Rectal smooth muscle tissue (tissue), 1 donor: Measurements from ENCODE around the gene SBK3.

ENCODE experiments used
- H3K27ac ChIP-seq: one replicate; pipeline ENCODE4 v1.7.0; 2013; ENCODE audit warnings: low read depth, low read length, inconsistent platforms
- H3K27me3 ChIP-seq: one replicate; pipeline ENCODE4 v1.7.0; 2013; ENCODE audit warnings: low read length; ENCODE audit not compliant: control insufficient read depth, insufficient read depth
- H3K36me3 ChIP-seq: one replicate; pipeline ENCODE4 v1.7.0; 2013; ENCODE audit warnings: low read length; ENCODE audit not compliant: control insufficient read depth, insufficient read depth
- H3K4me1 ChIP-seq: one replicate; pipeline ENCODE4 v1.7.0; 2013; ENCODE audit warnings: low read length; ENCODE audit not compliant: control insufficient read depth, insufficient read depth
- H3K4me3 ChIP-seq: one replicate; pipeline ENCODE4 v1.7.0; 2013; ENCODE audit warnings: low read length
- H3K9ac ChIP-seq: one replicate; pipeline ENCODE4 v1.7.0; 2013; ENCODE audit warnings: low read length

The SBK3 gene

DNA sequence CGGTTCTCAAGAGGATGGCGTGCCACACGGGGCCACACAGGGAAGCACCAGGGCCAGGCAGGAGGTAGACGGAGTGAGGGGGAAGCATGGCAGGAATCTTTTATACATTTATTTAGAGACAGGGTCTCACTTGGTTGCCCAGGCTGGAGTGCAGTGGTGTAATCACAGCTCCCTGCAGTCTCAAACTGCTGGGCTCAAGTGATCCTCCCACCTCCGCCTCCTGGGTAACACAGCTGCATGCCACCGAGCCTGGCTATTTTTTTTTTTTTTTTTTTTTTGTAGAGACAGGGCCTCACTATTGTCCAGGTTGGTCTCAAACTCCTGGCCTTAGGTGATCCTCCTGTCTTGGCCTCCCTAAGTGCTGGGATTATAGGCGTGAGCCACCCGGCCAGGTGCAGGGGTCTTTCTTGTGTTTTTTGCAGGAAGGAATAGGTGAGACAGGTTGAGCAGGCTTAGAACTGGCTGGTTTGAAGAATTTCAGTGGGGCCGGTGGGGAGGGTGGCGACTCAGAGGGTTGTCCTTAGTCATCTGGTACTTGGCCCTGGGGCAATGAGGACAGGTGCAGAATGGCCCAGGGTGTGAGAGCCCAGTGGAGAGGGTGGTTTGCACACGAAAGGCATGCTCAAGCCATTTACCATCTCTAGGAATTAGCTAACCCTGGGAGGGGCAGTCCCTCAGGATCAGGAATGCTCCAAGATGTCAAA lies 49.5 kb downstream of the SBK3 start:
- Histone ChIP-seq H3K9ac (no peak overlapping the region), H3K27me3 (no peaks in the 10 kb centered on the region), H3K4me3 (no peak overlapping the region), H3K27ac (no peak overlapping the region), H3K36me3 (no peaks in the 10 kb centered on the region), H3K4me1 (peaks cover 19% of the 10 kb centered on the region)

DNA sequence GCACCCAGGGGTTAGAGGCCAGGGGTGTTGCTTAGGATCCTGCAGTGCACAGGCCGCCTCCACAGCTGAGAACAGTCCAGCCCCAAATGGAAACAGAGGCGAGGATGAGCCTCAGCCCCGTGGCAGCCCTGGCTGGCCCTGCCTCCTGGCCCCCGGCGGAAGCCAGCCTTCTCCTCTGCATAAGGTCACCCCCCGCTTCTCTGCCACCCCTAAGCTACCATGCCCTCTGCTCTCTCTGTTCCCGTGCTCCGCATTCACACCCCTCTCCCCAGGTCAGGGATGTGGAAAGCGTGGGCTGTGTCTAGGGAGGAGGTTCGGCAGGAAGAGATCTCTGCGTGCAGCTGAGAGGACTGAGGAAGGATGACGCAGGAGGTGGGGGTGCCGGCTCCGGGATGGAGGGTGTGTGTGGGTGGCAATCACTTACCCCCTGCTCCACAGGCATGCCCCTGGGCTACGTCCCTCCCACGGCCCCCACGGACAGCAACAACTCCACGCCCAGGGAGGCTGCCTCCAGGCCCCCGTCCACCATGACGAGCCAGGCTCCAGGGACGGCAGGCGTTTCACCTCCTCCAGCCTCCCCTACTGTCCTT lies 51.1 kb downstream of the SBK3 start:
- Histone ChIP-seq H3K27me3 (no peaks in the 10 kb centered on the region), H3K27ac (peak overlapping the region; percentile 56), H3K4me3 (peak overlapping the region; percentile 49), H3K9ac (no peak overlapping the region), H3K4me1 (peaks cover 19% of the 10 kb centered on the region), H3K36me3 (no peaks in the 10 kb centered on the region)

DNA sequence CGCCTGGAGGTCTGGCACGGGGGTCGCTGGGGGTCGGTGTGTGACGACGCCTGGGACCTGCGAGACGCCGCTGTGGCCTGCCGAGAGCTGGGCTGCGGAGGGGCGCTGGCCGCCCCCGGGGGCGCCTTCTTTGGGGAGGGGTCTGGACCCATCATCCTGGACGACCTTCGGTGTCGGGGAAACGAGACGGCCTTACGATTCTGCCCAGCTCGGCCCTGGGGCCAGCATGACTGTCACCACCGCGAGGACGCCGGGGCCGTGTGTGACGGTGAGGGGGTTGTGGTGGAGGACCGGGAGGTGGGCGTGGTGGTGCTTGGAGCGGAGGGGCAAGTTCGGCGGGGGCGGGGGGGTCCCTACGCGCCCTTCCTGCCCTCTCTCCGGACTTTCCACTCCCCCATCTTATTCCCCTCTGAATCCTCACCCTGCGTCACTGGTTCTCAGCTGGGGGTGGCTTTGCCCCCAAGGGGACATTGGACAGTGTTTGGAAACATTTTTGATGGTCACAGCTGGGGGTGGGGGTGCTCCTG lies 51.6 kb downstream of the SBK3 start:
- no peaks in the 10 kb centered on the region for H3K36me3 ChIP-seq
- H3K9ac ChIP-seq, result no peak overlapping the region
- peak overlapping the region; percentile 49 for H3K4me3 ChIP-seq
- H3K27me3 ChIP-seq, result no peaks in the 10 kb centered on the region
- peak overlapping the region; percentile 56 for H3K27ac ChIP-seq
- H3K4me1 ChIP-seq, result peaks cover 19% of the 10 kb centered on the region

DNA sequence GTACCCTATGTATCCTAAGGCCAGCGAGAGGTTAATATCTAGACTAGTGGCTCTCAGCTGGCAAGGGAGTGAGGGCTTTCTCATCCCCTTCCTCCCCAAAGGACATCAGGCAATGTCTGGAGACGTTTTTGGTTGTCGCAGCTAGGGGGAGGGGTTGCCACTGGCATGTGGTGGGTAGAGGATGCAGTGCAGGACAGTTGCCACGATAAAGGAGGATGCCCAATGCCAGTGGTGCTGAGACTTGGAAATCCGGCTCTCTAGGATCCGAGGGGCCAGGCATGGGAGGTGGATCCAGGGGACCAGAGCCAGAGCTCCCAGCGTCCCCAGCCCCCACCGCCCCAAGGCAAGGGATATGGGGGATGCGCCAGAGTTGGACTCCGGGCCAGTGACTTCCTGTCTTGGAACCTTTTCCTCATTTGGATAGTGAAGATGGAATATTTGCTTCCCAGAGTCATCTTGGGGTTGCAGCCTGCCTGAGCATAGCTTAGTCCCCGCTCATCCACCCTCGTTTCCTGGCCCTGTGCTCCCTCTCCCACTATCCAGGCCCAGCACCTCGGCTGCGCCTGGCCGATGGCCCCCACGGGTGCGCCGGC lies 52.2 kb downstream of the SBK3 start:
- Histone ChIP-seq H3K9ac (no peak overlapping the region), H3K36me3 (no peaks in the 10 kb centered on the region), H3K4me1 (peaks cover 21% of the 10 kb centered on the region), H3K4me3 (no peak overlapping the region), H3K27ac (peak overlapping the region; percentile 40), H3K27me3 (no peaks in the 10 kb centered on the region)

DNA sequence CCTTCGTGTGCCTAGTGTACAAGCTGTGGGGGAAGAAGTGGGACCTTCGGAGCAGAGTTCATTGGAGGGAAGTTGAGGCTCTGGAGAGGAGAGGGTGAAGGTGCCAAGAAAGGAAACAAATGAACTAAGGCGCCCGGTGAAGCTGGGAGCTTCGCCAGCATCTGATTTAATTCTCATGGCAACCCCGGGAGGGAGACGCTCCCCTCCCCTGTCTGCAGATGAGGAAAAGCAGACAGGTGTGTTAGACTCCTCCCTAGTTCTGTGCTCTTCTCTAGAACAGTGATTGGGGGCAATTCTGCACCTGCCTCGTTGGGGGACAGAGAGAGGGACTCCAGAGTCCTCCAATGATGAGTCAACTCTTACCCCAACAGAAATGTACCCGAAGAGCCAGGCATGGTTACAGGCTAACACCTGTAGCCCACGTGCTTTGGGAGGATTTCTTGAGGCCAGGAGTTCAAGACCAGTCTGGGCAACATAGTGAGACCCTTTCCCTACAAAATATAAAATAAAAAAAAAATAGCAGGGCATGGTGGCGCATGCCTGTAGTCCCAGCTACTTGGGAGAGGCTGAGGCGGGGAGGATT lies 52.9 kb downstream of the SBK3 start:
- Histone ChIP-seq H3K27me3 (no peaks in the 10 kb centered on the region), H3K36me3 (no peaks in the 10 kb centered on the region), H3K9ac (no peak overlapping the region), H3K4me3 (no peak overlapping the region), H3K27ac (peak overlapping the region; percentile 76), H3K4me1 (peaks cover 26% of the 10 kb centered on the region)

DNA sequence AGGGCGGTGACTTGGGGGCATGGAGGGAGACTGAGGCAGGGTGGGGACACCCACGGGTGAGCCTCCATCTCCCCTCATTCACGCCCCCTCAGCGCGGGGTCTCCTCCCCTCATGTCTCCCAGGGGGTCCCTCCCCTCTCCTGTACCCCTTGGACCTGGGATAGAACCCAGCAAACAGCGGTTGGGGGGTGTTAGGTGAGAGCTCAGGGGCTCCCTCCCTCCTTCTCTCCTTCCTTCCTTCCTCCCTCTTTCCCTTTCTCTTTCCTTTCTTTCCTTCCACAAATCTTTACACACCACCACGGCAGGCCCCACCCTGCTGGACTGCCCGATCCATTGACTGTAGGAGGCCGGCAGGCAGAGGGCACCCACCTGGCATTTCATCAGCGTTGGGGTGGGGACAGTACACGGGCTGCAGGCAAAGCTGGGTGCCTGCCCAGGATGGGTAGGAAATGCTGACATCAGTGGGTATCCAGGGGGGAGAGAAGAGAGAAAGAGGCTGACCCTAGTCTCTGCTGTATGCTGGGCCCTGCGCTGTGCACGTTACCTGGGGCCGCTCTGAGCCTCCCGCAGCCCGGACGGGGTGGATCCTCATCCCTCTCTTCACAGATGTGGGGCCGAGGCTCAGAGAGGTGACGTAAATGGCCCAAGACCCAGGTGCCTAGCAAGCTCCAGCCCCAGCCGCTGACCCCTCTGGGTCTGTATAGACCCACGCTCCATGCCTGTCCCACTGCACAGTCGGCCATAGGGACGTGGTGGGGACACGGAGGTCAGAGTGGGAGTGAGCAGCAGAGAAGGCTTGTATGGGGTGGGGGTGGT lies 53.6 kb downstream of the SBK3 start:
- Histone ChIP-seq H3K36me3 (no peaks in the 10 kb centered on the region), H3K4me1 (peaks cover 33% of the 10 kb centered on the region), H3K27me3 (no peaks in the 10 kb centered on the region), H3K9ac (no peak overlapping the region), H3K4me3 (no peak overlapping the region), H3K27ac (peak overlapping the region; percentile 76)
